GDM1 (cell line): ENCODE results near the gene PPP4R3A.
"Not testable (repeated sequence)": the region's sequence is repeated elsewhere in the genome, so short reads cannot be mapped to it uniquely, and the experiment has no call there.

ENCODE experiments used
- DNase-seq: peaks from one replicate; lab custom pipeline; 2025; lab: John Stamatoyannopoulos, UW

Gene PPP4R3A

GRCh38 chr14:91503000-91503504, 7.1 kb downstream of the PPP4R3A start:
- no peak for DNase-seq

GRCh38 chr14:91501951-91502930, 7.9 kb downstream of the PPP4R3A start:
- no peak for DNase-seq

- no peak for DNase-seq
These were observed 8.8 kb downstream of the PPP4R3A start for GRCh38 chr14:91501348-91501747.

GRCh38 chr14:91496790-91497189, 13.3 kb downstream of the PPP4R3A start:
- DNase-seq = no peak

- DNase-seq = not testable (repeated sequence)
These were observed 15.6 kb downstream of the PPP4R3A start for GRCh38 chr14:91494392-91495065.

- DNase-seq = no peak
These were observed 16.9 kb downstream of the PPP4R3A start for GRCh38 chr14:91493169-91493568.

GRCh38 chr14:91484744-91485143, 25.4 kb downstream of the PPP4R3A start:
- DNase-seq = no peak

- no peak for DNase-seq
These were observed 25.9 kb downstream of the PPP4R3A start for GRCh38 chr14:91484186-91484585.

- no peak for DNase-seq
These were observed 27.7 kb downstream of the PPP4R3A start for GRCh38 chr14:91482263-91483013.

- DNase-seq = no peak
These were observed 32.7 kb downstream of the PPP4R3A start for GRCh38 chr14:91477388-91477787.

- DNase-seq = no peak
These were observed 37.1 kb downstream of the PPP4R3A start for GRCh38 chr14:91473046-91473445.

- no peak for DNase-seq
These were observed 39.9 kb downstream of the PPP4R3A start for GRCh38 chr14:91470216-91470615.

- no peak for DNase-seq
These were observed 43.9 kb downstream of the PPP4R3A start for GRCh38 chr14:91466192-91466591.

GRCh38 chr14:91464615-91465205, 45.4 kb downstream of the PPP4R3A start:
- no peak for DNase-seq

- DNase-seq = no peak
These were observed 51.5 kb downstream of the PPP4R3A start for GRCh38 chr14:91458612-91459011.

- no peak for DNase-seq
These were observed 53.8 kb downstream of the PPP4R3A start for GRCh38 chr14:91456283-91456682.

GRCh38 chr14:91454580-91454979, 55.5 kb downstream of the PPP4R3A start:
- DNase-seq = no peak

- no peak for DNase-seq
These were observed 56.0 kb downstream of the PPP4R3A start for GRCh38 chr14:91454155-91454554.

GRCh38 chr14:91453744-91454143, 56.4 kb downstream of the PPP4R3A start:
- DNase-seq = no peak

- DNase-seq = no peak
These were observed 65.6 kb downstream of the PPP4R3A start for GRCh38 chr14:91444335-91445020.

GRCh38 chr14:91439345-91439744, 70.8 kb downstream of the PPP4R3A start:
- DNase-seq = no peak
